Measurements from ENCODE around the gene ANK3.

ANK3 gene

GRCh38 chr10:60281792-60282353, 107.8 kb downstream of the ANK3 start:
- Mint-ChIP-seq H3K36me3 (ENCODE audit: insufficient read depth) (no peaks in the 10 kb centered on the region), H3K9me3 (no peaks in the 10 kb centered on the region), H3K27ac (no peak overlapping the region), H3K4me3 (no peak overlapping the region), H3K27me3 (no peaks in the 10 kb centered on the region), H3K4me1 (ENCODE audit: low read depth in 2 of 2) (no peaks in the 10 kb centered on the region)
- ATAC-seq (replicated peaks) (no peak), DNase-seq (no peak)

GRCh38 chr10:60281331-60281730, 108.3 kb downstream of the ANK3 start:
- Mint-ChIP-seq H3K36me3 (ENCODE audit: insufficient read depth) (no peaks in the 10 kb centered on the region), H3K4me3 (no peak overlapping the region), H3K27ac (no peak overlapping the region), H3K4me1 (ENCODE audit: low read depth in 2 of 2) (no peaks in the 10 kb centered on the region), H3K27me3 (no peaks in the 10 kb centered on the region), H3K9me3 (no peaks in the 10 kb centered on the region)
- DNase-seq: no peak
- ATAC-seq (replicated peaks): no peak

- no peaks in the 10 kb centered on the region for H3K9me3 Mint-ChIP-seq
- no peaks in the 10 kb centered on the region for H3K4me1 Mint-ChIP-seq (ENCODE audit: low read depth in 2 of 2)
- no peaks in the 10 kb centered on the region for H3K36me3 Mint-ChIP-seq (ENCODE audit: insufficient read depth)
- ATAC-seq (replicated peaks) (no peak), DNase-seq (no peak)
- H3K27ac Mint-ChIP-seq: no peak overlapping the region
- H3K27me3 Mint-ChIP-seq: no peaks in the 10 kb centered on the region
- no peak overlapping the region for H3K4me3 Mint-ChIP-seq
Measured at GRCh38 chr10:60280475-60280874, 109.2 kb downstream of the ANK3 start.

GRCh38 chr10:60277656-60278055, 112.0 kb downstream of the ANK3 start:
- H3K4me1 Mint-ChIP-seq (ENCODE audit: low read depth in 2 of 2): no peaks in the 10 kb centered on the region
- H3K9me3 Mint-ChIP-seq: peaks cover 0 to 2% of the 10 kb centered on the region in 2 donors
- ATAC-seq (replicated peaks): no peak
- DNase-seq: no peak
- no peaks in the 10 kb centered on the region for H3K27me3 Mint-ChIP-seq
- no peak overlapping the region for H3K27ac Mint-ChIP-seq
- H3K4me3 Mint-ChIP-seq: no peak overlapping the region
- no peaks in the 10 kb centered on the region for H3K36me3 Mint-ChIP-seq (ENCODE audit: insufficient read depth)

GRCh38 chr10:60276232-60276631, 113.4 kb downstream of the ANK3 start:
- no peak for DNase-seq
- Mint-ChIP-seq H3K27ac (no peak overlapping the region), H3K27me3 (no peaks in the 10 kb centered on the region), H3K4me3 (no peak overlapping the region), H3K4me1 (ENCODE audit: low read depth in 2 of 2) (no peaks in the 10 kb centered on the region), H3K36me3 (ENCODE audit: insufficient read depth) (no peaks in the 10 kb centered on the region), H3K9me3 (peaks cover 0 to 2% of the 10 kb centered on the region in 2 donors)
- no peak for ATAC-seq (replicated peaks)

GRCh38 chr10:60271319-60272040, 118.2 kb downstream of the ANK3 start:
- H3K36me3 Mint-ChIP-seq (ENCODE audit: insufficient read depth): peaks cover 4% of the 10 kb centered on the region
- DNase-seq: no peak
- no peak for ATAC-seq (replicated peaks)
- no peak overlapping the region for H3K27ac Mint-ChIP-seq
- H3K27me3 Mint-ChIP-seq: no peaks in the 10 kb centered on the region
- H3K4me1 Mint-ChIP-seq (ENCODE audit: low read depth in 2 of 2): peaks cover 0 to 8% of the 10 kb centered on the region in 2 donors
- no peak overlapping the region for H3K4me3 Mint-ChIP-seq
- peaks cover 0 to 2% of the 10 kb centered on the region in 2 donors for H3K9me3 Mint-ChIP-seq

- Mint-ChIP-seq H3K27ac (no peak overlapping the region), H3K9me3 (peaks cover 0 to 2% of the 10 kb centered on the region in 2 donors), H3K4me3 (no peak overlapping the region), H3K36me3 (ENCODE audit: insufficient read depth) (peaks cover 4% of the 10 kb centered on the region), H3K4me1 (ENCODE audit: low read depth in 2 of 2) (peaks cover 0 to 11% of the 10 kb centered on the region in 2 donors), H3K27me3 (no peaks in the 10 kb centered on the region)
- DNase-seq: no peak
- ATAC-seq (replicated peaks): no peak
Measured at GRCh38 chr10:60270426-60270825, 119.2 kb downstream of the ANK3 start.

- ATAC-seq (replicated peaks) (no peak), DNase-seq (no peak)
- Mint-ChIP-seq H3K4me1 (ENCODE audit: low read depth in 2 of 2) (peaks cover 0 to 11% of the 10 kb centered on the region in 2 donors), H3K36me3 (ENCODE audit: insufficient read depth) (peaks cover 10% of the 10 kb centered on the region), H3K27ac (no peak overlapping the region), H3K27me3 (no peaks in the 10 kb centered on the region), H3K9me3 (no peaks in the 10 kb centered on the region), H3K4me3 (no peak overlapping the region)
Measured at GRCh38 chr10:60267802-60268201, 121.9 kb downstream of the ANK3 start.

- H3K27me3 Mint-ChIP-seq: no peaks in the 10 kb centered on the region
- no peak for ATAC-seq (replicated peaks)
- H3K4me3 Mint-ChIP-seq: no peak overlapping the region
- DNase-seq: no peak
- peaks cover 0 to 11% of the 10 kb centered on the region in 2 donors for H3K4me1 Mint-ChIP-seq (ENCODE audit: low read depth in 2 of 2)
- no peaks in the 10 kb centered on the region for H3K9me3 Mint-ChIP-seq
- H3K36me3 Mint-ChIP-seq (ENCODE audit: insufficient read depth): peaks cover 11% of the 10 kb centered on the region
- no peak overlapping the region for H3K27ac Mint-ChIP-seq
Measured at GRCh38 chr10:60266513-60266912, 123.2 kb downstream of the ANK3 start.

- ATAC-seq (replicated peaks): no peak
- DNase-seq: no peak
- peaks cover 0 to 9% of the 10 kb centered on the region in 2 donors for H3K4me1 Mint-ChIP-seq (ENCODE audit: low read depth in 2 of 2)
- no peaks in the 10 kb centered on the region for H3K9me3 Mint-ChIP-seq
- H3K27ac Mint-ChIP-seq: no peak overlapping the region
- no peak overlapping the region for H3K4me3 Mint-ChIP-seq
- peaks cover 7% of the 10 kb centered on the region for H3K36me3 Mint-ChIP-seq (ENCODE audit: insufficient read depth)
- H3K27me3 Mint-ChIP-seq: no peaks in the 10 kb centered on the region
Measured at GRCh38 chr10:60262647-60263126, 127.0 kb downstream of the ANK3 start.

- H3K4me1 Mint-ChIP-seq (ENCODE audit: low read depth in 2 of 2): no peaks in the 10 kb centered on the region
- no peaks in the 10 kb centered on the region for H3K9me3 Mint-ChIP-seq
- peaks cover 7% of the 10 kb centered on the region for H3K36me3 Mint-ChIP-seq (ENCODE audit: insufficient read depth)
- DNase-seq (no peak), ATAC-seq (replicated peaks) (no peak)
- peak overlapping the region in 1 of 2 donors; percentile 52 for H3K27ac Mint-ChIP-seq
- no peak overlapping the region for H3K4me3 Mint-ChIP-seq
- no peaks in the 10 kb centered on the region for H3K27me3 Mint-ChIP-seq
Measured at GRCh38 chr10:60260321-60260720, 129.4 kb downstream of the ANK3 start.

GRCh38 chr10:60258429-60258797, 131.3 kb downstream of the ANK3 start:
- Mint-ChIP-seq H3K27ac (peak overlapping the region in 1 of 2 donors; percentile 55), H3K27me3 (no peaks in the 10 kb centered on the region), H3K9me3 (no peaks in the 10 kb centered on the region), H3K36me3 (ENCODE audit: insufficient read depth) (peaks cover 3% of the 10 kb centered on the region), H3K4me1 (ENCODE audit: low read depth in 2 of 2) (no peaks in the 10 kb centered on the region), H3K4me3 (no peak overlapping the region)
- ATAC-seq (replicated peaks) (no peak), DNase-seq (no peak)

- no peak for DNase-seq
- ATAC-seq (replicated peaks): no peak
- no peaks in the 10 kb centered on the region for H3K27me3 Mint-ChIP-seq
- H3K36me3 Mint-ChIP-seq (ENCODE audit: insufficient read depth): peaks cover 2% of the 10 kb centered on the region
- H3K4me1 Mint-ChIP-seq (ENCODE audit: low read depth in 2 of 2): no peaks in the 10 kb centered on the region
- H3K27ac Mint-ChIP-seq: no peak overlapping the region
- H3K9me3 Mint-ChIP-seq: no peaks in the 10 kb centered on the region
- H3K4me3 Mint-ChIP-seq: no peak overlapping the region
Measured at GRCh38 chr10:60257767-60258428, 131.8 kb downstream of the ANK3 start.

- Mint-ChIP-seq H3K4me1 (ENCODE audit: low read depth in 2 of 2) (no peaks in the 10 kb centered on the region), H3K36me3 (ENCODE audit: insufficient read depth) (no peaks in the 10 kb centered on the region), H3K27ac (no peak overlapping the region), H3K27me3 (no peaks in the 10 kb centered on the region), H3K4me3 (no peak overlapping the region), H3K9me3 (no peaks in the 10 kb centered on the region)
- DNase-seq (no peak), ATAC-seq (replicated peaks) (no peak)
Measured at GRCh38 chr10:60254776-60255175, 134.9 kb downstream of the ANK3 start.

All from effector memory CD8-positive, alpha-beta T cell (primary cell).